Right lung (tissue), 5 donors: ENCODE results near the gene SPSB3. TPM values are rescaled to one million over a fixed set of nuclear protein-coding genes. Genes with fewer than 3 reads are reported as not detected.
"Not testable (repeated sequence)": the region's sequence is repeated elsewhere in the genome, so short reads cannot be mapped to it uniquely, and the experiment has no call there.

ENCODE experiments used
- DNase-seq, 2 donors: peaks; one replicate each; pipeline ENCODE4 v3.0.0-alpha.2; 2013
- polyA plus RNA-seq, 5 donors: library from polyadenylated mRNA; unstranded; fragments of 120-200 nt; gene quantifications; one replicate each; pipeline versions ENCODE4 v1.2.1 to v1.2.3, GENCODE V29; 2013; ENCODE audit warnings: inconsistent platforms in 1 of 5, low replicate concordance in 1 of 5; ENCODE audit not compliant: insufficient read length in 5 of 5, insufficient read depth in 1 of 5

SPSB3 gene
- polyA plus RNA-seq, 5 donors: 24.0 to 47.3 (median 35.9) TPM

DNA sequence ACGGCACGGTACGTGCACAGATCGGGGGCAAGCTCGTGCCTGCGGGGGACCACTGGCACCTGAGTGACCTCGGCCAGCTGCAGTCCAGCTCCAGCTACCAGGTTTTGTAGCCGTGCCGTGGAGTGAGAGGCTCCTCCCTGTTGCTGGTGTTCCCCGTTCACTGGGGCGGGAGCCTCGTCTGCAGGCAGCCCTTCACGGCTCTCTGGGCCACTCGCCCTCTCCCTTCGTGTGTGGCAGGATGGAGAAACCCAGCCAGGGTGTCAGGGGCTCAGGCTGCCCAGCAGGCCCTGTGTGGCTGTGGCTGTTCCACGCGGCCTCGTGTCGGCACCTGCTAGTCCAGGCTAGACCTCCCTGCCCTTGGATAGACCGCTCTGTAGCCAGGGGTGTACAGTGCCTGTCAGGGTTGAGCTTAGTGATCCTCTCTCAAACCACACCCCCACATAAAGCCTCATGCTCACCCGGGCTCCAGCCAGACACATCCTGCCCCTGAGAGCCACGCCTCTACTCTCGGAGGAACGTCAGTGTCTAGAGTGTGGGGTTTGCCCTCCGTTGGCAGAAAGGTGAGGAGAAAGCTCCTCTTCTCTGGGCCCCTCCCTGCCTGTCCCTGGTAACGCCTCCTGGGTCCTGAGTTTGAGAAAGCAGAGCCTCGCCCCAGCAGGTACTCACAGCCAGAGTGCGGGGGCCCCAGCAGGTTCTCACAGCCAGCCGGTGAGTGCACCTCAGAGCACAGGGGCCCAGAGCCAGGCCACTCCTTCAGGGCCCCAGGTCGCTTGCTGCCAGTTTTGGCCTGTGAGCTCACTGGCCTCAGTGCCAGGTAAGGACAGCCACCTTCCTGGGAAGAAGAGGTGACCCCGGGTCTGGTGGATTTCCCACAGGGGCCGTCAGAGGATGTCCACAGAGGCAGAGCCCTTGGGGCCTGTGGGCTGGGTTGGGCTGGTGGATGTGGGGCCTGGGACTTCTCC lies 38.7 kb downstream of the SPSB3 start:
- no peak for DNase-seq

DNA sequence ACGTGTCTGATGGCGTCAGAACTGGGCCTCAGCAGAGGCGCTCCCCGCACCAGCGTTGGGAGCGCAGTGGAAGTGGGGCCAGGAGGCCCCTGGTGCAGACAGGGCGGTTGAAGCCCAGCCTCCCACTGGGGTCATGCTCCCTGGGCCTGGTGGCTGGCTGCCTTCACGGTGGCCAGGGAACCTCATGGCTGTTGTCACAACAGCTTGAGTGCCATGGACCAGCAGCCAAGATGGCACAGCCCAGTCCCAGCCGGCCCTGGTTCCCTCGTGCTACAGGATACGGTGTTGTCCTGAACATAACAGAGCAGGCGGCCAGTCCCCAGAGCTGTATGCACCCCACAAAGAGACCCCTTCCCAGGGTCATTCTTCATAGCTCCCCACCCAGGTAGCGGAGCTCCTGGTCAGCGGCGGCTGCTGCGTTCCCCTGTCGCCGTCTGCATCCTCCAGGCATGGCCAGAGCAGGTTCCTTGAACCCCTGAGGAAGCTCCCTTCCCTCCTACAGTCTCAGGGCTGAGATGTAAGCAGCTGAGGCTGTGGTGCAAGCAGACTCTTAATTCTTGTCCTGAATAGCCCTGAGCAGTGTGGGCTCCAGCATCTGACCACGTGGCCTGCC lies 40.7 kb downstream of the SPSB3 start:
- DNase-seq: no peak

DNA sequence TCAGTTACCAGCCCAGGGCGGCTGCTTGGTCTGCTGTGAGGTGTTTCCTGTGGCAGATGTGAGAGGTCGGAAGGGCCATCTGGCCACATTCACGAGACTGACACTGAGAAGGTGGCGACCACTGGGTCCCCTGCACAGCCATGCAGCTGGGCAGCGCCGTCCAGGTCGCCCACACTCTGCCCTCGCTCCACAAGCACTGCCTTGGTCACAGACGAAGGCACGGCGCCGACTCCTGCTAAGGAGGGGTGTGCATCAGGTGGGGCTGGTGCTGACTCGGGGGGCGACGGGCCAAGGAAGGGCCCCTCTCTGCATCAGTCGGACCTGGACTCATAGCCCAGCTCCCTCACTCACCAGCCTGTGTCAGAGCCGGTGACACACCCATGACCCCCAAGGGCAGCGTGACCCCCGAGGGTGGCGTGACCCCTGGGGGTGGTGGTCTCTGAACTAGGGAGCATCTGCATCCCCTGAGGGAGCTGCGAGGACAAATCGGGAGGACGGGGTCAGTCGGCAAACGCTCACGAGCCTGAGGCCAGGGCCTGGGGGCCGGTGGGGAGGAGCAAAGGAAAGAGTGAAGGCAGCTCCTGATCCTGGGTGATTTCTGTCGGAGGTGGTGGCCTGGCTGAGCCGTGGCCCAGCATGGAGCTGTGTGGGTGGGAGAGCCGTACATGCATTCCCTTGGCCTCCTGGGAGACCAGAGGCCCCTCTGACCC lies 41.4 kb downstream of the SPSB3 start:
- DNase-seq: no peak

DNA sequence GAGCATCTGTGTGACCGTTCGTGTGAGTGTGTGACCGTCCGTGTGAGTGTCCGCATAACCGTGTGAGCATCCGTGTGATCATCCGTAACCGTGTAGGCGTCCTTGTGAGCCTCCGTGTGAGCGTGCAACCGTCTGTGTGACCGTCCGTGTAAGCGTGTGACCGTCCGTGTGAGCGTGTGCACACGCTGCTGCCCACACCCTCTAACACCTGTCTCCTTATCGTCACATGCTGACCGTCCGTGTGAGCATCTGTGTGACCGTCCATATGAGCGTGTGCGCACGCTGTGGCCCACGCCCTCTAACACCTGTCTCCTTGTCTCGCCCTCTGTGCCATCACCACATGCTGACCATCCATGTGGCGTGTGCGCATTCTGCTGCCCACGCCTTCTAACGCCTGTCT lies 42.1 kb downstream of the SPSB3 start:
- no peak for DNase-seq

DNA sequence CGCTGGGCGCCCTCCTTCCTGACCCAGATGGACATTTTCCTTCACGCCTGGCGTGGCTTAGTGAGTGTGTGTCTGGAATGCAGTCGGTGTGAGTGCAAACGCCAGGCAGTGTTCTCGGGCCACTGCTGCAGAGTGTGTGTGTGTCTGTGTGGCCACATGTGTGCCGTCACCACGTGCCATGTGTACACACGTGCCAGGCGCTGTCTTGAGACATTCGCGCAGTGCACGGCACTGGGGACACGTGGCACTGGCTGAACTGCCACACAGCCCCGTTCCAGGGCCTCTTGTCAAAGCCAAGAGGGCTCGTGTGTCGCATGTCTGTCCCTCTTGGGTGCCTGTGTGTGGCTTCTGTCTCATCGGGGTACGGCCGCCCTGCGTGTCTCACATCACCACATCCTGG lies 47.6 kb downstream of the SPSB3 start:
- DNase-seq: no peak

DNA sequence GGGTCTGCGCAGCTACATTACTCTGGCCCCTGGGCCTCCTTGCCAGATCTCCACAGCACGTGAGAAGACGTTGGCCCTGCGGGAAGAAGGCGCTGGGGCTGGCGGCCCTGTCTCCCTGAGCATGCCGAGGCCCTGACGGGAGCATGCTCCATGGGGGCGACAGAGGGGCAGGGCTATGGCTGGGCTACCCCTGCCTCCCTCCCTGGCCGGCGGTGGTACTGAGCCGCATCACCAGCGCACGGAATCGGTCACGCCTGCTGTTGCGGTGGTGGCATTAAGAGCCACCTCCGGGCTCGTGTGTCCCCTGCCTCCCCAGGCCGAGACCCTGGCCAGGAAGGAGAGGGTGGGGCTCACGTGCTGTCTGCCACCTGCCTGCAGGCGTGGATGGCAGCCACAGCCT lies 48.2 kb downstream of the SPSB3 start:
- DNase-seq: no peak

DNA sequence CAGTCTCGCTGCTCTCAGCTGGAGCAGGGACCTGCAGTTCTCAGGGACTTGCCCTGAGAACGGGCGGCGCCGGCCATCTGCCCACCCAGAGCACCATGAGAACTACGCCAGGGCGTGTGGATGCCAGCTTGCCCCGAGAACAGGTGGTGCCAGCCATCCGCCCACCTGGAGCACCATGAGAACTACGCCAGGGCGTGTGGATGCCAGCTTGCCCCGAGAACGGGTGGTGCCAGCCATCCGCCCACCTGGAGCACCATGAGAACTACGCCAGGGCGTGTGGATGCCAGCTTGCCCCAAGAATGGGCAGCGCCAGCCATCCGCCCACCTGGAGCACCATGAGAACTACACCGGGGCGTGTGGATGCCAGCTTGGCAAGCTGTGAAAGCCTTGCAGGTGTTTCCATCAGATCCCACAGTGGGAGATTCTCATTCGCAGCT lies 49.8 kb downstream of the SPSB3 start:
- not testable (repeated sequence) for DNase-seq

DNA sequence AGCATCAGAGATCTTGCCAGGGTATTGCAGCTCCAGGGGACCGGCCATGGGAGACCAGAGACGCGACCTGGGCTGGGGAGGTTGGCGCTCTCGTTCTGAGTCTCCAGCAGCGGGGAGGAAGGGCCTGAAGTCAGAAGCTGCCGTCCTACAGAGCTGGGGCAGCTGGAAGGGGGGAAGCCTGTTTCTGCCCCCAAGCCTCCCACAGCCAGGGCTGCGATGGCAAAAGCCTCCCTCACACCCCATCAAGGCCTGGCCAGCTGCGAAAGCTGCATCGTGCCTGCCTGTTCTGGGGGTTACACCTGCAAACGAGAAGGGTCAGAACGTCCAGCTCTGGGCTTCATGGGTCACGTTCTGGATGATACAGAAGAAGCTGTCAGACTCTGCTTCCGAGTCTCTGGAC lies 50.3 kb downstream of the SPSB3 start:
- DNase-seq: no peak

DNA sequence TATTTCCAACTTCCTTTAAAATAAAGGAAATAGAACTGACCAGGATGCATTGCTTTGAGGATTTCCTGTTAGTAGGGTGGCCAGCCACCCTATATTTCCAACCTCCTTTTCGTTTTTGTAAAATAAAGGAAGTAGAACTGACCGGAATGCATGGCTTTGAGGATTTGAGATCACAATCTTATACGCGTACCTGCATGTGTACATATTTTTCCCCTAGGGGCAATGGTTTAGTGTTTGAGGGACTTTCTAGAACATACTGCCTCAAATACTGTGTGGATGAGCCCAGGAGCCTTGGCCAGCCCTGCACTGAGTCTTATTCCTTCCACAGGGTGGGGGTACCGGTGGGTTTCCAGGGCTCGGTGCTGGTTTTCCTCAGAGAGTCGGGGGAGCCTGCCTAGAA lies 50.8 kb downstream of the SPSB3 start:
- no peak for DNase-seq

DNA sequence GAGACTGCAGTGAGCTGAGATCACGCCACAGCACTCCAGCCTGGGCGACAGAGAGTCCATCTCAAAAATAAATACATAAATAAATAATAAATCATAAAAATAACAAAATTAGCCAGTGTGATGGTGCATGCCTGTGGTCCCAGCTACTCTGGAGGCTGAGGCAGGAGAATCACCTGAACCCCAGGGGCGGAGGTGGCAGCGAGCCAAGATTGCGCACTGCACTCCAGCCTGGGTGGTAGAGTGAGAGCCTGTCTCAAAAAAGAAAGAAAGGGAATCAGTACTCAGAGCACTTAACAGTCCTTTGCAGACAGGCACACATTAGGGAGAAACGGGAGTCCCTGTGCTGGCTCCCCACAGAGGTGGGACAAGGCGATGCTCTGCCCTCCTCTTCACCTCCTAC lies 51.3 kb downstream of the SPSB3 start:
- DNase-seq: no peak

DNA sequence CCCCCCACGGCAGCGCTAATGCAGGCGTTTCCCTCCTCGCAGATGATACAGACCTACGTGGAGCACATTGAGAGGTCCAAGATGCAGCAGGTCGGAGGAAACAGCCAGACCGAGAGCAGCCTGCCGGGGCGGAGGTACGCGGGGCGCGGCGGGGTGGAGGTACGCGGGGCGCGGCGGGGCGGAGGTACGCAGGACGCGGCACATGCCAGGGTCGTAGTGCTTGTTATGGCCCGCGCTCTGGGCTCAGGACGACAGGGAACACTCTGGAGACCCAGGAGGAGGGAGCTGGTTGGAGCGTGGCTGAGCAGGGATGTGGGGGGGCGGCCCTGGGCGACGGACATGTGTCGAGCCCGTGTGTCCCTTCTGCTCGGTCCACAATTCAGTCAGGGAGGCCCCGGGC lies 52.9 kb downstream of the SPSB3 start:
- DNase-seq: no peak

DNA sequence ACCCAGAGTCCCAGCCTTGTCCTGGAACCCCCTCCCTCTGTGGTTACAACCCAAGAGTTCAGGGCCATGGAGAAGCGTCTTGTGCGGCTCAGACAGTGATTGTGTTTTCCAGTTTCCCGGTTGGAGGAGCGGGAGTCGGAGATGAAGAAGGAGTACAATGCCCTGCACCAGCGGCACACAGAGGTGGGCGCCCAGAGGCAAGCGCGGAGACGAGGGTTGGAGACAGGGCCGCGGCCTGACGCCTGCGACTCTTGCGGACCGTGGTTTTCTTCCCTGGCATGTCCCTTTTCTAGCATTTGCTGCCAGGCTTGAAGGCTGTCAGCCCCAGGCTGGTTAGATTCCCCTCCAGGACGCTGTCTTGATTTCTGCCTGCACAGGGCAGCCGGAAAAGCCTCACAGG lies 53.3 kb downstream of the SPSB3 start:
- no peak for DNase-seq

DNA sequence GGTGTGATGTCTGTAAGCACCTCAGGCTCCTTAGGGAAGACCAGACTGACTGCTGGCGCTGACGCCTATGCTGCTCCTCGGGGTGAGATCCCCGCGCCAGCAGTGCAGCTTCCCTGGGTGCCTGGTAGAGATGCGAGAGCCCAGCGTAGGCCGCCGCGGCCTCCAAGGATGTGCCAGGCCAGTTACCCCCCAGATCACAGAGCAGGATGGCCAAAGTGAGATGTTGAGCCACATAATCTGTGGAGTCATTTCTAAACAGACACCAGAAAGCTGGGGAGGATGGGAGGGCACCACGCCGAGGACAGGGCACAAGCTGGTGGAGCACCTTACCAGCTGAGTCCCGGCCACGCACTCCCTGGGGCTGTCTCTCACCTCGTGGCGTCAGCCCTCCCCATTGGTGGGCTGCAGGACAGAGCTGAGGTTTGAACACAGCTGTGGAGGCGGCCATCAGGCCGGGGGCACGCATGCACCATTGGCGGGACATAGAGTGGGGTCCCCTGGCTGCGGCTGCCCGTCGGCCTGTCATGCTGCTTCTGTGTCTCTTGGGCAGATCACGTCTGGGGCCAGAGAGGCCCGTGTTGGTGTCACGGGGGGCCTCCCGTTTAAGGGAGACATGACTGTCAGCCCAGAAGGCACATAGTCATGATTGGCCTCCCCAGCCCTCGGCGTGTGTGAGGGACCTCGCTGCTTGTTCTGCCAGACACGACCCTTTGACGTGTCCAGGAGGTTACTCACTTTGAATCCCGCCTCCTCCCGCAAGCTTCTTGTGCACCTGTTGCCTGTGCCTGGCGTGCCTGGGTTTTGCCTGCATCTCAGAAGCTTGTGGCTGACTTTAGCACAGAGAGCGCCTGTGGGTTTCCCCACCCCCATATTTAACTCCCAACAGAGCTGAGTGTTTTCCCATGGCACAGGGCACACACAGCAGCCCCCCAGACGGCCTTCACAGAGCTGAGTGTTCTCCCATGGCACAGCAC lies 54.4 kb downstream of the SPSB3 start:
- DNase-seq: no peak

Other genes with a start within 250 kb of the SPSB3 start
- 10 to 100 TPM; 15.3 to 25.1 (median 17.9) TPM for gene TMEM204, start 248.9 kb downstream of the SPSB3 start, polyA plus RNA-seq
- 10 to 100 TPM; 26.8 to 36.6 (median 28.8) TPM for gene IFT140, start 170.5 kb downstream of the SPSB3 start, polyA plus RNA-seq
- gene CRAMP1, start 170.2 kb downstream of the SPSB3 start, polyA plus RNA-seq: 10 to 100 TPM; 19.7 to 27.7 (median 24.5) TPM
- 10 to 100 TPM; 64.2 to 77.3 (median 73.7) TPM for gene JPT2, start 104.3 kb downstream of the SPSB3 start, polyA plus RNA-seq
- gene MAPK8IP3, start 76.4 kb downstream of the SPSB3 start, polyA plus RNA-seq: 10 to 100 TPM; 45.3 to 74.0 (median 61.9) TPM
- gene NME3, start 11.0 kb downstream of the SPSB3 start, polyA plus RNA-seq: 10 to 100 TPM; 16.6 to 56.6 (median 30.3) TPM
- gene EME2, start 9.8 kb downstream of the SPSB3 start, polyA plus RNA-seq: 10 to 100 TPM in 1 of 5 donors, 1 to 10 TPM in 4; 6.7 to 10.5 (median 7.8) TPM
- 10 to 100 TPM; 51.5 to 82.1 (median 57.4) TPM for gene MRPS34, start 9.4 kb downstream of the SPSB3 start, polyA plus RNA-seq
- gene NUBP2, start 389 bp upstream of the SPSB3 start, polyA plus RNA-seq: 10 to 100 TPM; 26.4 to 71.8 (median 40.8) TPM
- 1 to 10 TPM; 1.1 to 4.2 (median 2.4) TPM for gene IGFALS, start 11.1 kb upstream of the SPSB3 start, polyA plus RNA-seq
- 10 to 100 TPM; 20.1 to 32.2 (median 26.6) TPM for gene HAGH, start 44.3 kb upstream of the SPSB3 start, polyA plus RNA-seq
- 10 to 100 TPM; 16.2 to 25.2 (median 16.9) TPM for gene FAHD1, start 44.6 kb upstream of the SPSB3 start, polyA plus RNA-seq
- under 1 TPM; 0.23 to 0.86 (median 0.51) TPM for gene MEIOB, start 89.6 kb upstream of the SPSB3 start, polyA plus RNA-seq
- gene HS3ST6, start 135.8 kb upstream of the SPSB3 start, polyA plus RNA-seq: under 1 TPM; 0.09 to 0.40 (median 0.18) TPM
- 10 to 100 TPM; 11.8 to 22.8 (median 14.9) TPM for gene MSRB1, start 160.6 kb upstream of the SPSB3 start, polyA plus RNA-seq
- gene RPL3L, start 172.1 kb upstream of the SPSB3 start, polyA plus RNA-seq: 1 to 10 TPM in 1 of 5 donors, under 1 TPM in 4; 0.05 to 2.0 (median 0.18) TPM
- gene NDUFB10, start 177.0 kb upstream of the SPSB3 start, polyA plus RNA-seq: 100 to 1,000 TPM in 1 of 5 donors, 10 to 100 TPM in 4; 78.0 to 123 (median 87.7) TPM
- 1,000 to 10,000 TPM; 2,201 to 2,837 (median 2,396) TPM for gene RPS2, start 182.3 kb upstream of the SPSB3 start, polyA plus RNA-seq
- under 1 TPM in 1 of 5 donors, not detected in 4; 0.13 TPM for gene RNF151, start 184.3 kb upstream of the SPSB3 start, polyA plus RNA-seq
- gene TBL3, start 189.5 kb upstream of the SPSB3 start, polyA plus RNA-seq: 10 to 100 TPM; 22.8 to 42.3 (median 28.9) TPM
- under 1 TPM in 4 of 5 donors, not detected in 1; 0.18 to 0.57 (median 0.39) TPM for gene NOXO1, start 198.9 kb upstream of the SPSB3 start, polyA plus RNA-seq
- 10 to 100 TPM; 17.0 to 28.1 (median 21.1) TPM for gene GFER, start 201.6 kb upstream of the SPSB3 start, polyA plus RNA-seq
- gene SYNGR3, start 207.4 kb upstream of the SPSB3 start, polyA plus RNA-seq: under 1 TPM; 0.46 to 0.80 (median 0.65) TPM
- 10 to 100 TPM; 11.9 to 32.1 (median 19.9) TPM for gene ZNF598, start 227.2 kb upstream of the SPSB3 start, polyA plus RNA-seq
- 1 to 10 TPM; 1.1 to 7.9 (median 2.3) TPM for gene NPW, start 237.2 kb upstream of the SPSB3 start, polyA plus RNA-seq
- 100 to 1,000 TPM in 2 of 5 donors, 10 to 100 TPM in 3; 63.1 to 196 (median 91.8) TPM for gene NHERF2, start 244.3 kb upstream of the SPSB3 start, polyA plus RNA-seq